ENCODE data around the gene CD177.
"Not testable (repeated sequence)": the region's sequence is repeated elsewhere in the genome, so short reads cannot be mapped to it uniquely, and the experiment has no call there.

CD177 gene

DNA sequence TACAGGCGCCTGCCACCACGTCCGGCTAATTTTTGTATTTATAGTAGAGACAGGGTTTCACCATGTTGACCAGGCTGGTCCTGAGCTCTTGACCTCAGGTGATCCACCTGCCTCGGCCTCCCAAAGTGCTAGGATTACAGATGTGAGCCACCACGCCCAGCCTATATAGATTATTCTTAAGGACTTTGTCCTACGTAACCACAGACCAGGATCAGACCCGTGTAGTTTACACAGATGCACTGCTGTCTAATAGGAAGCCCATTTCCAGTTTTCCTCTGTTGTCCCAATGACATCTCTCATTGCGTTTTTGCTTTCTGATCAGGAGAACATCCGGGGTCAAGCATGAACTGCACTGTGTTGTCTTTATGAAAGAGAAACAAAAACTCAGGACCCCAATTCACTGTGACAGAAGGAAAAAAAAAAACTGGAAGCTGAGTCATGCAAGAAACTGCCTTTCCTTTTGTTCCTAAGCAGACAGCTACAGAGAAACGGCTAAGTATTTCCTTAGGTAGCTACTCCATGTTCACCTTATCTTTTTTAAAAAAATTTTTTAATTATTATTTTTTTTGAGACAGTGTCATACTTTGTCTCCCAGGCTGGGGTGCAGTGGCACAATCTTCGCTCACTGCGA is 29.2 kb downstream of the CD177 start:
- not testable (repeated sequence) for DNase-seq

DNA sequence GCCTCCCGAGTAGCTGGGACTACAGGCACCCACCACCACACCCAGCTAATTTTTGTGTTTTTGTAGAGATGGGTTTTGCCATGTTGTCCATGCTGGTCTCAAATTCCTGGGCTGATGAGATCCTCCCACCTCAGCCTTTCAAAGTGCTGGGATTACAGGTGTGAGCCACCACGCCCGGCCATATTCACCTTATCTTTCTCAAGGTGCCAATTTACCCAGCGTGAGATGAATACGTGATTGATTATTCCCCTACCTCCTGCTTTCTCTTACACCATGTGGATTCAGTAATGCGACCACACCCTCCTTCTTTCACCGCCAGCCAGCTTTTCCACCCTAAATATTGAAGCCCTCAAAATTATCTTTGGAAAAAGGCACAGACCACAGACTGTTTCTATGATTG is 29.8 kb downstream of the CD177 start:
- not testable (repeated sequence) for DNase-seq

DNA sequence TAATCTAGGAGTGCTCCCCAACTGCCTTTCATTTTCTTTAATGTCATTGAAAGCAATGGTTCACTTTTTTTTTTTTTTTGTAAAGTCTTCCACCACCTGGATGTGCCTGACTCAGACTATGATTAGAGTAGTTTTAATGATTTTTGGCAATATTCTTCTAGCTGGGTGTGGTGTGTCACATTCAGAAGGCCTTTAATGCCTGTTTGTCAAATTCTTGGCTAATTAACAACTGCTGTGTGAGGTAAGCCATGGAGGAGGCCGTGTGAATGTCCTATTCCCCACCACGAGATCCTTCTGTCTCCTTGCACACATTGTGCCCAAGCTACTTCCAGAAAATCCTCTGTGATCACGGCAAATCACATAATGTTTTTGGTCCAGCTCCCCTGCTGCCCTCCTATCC is 30.3 kb downstream of the CD177 start:
- not testable (repeated sequence) for DNase-seq

DNA sequence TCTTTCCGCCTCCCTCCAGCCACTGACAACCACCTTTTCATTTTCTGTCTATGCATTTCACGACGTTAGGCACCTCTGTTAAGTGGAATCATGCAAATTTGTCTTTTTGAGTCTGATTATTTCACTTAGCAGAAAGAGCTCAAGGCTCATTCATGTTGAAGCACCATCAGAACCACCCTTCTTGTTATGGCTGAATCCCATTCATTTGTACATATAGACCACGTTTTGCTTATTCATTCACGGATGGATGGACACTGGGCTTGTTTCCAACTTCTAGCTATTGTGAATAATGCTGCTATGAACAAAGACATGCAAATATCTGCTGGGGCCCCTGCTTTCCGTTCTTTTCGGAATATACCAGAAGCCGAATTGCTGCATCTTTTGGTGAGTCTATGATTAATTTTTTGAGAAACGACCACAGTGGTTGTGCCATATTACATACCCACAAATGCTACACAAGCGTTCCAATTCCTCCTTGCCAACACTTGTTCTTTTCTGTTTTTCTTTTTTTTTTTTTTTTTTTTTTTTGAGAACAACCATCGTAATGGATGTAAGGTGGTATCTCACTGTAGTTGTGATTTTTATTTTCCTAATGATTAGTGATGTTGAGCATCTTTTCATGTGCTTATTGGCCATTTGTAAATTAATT is 37.5 kb downstream of the CD177 start:
- not testable (repeated sequence) for DNase-seq

DNA sequence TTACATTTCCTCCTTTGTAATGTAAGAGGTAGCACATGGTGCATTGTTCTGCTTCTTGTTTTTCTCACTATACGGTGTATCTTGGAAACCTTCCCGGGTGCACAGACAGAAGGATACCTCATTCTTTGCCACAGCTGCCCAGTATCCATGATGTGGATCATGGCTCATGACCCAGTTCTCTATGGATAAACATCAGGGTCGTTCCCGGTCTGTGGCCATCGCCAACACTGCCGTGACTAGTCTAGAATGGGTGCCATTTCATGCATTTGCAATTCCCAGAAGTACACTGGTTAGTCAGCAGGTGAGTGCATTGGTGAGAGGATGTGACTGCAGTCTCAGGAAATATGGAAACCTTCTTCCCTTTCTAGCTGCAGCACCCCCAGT is 38.1 kb downstream of the CD177 start:
- DNase-seq = not testable (repeated sequence)

- not testable (repeated sequence) for DNase-seq
These were observed 40.0 kb downstream of the CD177 start for GRCh38 chr19:43393501-43393900.

GRCh38 chr19:43395561-43395960 is 42.1 kb downstream of the CD177 start:
- DNase-seq = no peak

DNA sequence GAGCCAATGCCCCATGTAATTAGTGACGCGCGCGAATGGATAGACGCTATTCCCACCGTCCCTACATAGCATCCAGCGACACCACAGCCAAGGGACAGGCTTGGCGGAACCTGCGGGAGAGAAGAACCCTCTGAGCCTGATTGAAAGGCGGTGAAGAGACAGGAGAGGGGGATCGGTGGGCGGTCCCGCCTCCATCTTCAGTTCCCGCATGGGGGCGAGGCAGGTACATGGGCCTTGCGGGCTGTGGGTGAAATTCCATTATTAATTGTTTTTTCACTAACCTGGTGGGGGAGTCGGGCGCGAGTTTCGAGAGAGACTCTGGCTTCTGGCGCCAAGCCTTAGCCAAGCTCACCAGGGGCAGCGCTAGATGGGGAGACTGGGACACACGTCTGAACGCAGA is 52.8 kb downstream of the CD177 start:
- no peak for DNase-seq

DNA sequence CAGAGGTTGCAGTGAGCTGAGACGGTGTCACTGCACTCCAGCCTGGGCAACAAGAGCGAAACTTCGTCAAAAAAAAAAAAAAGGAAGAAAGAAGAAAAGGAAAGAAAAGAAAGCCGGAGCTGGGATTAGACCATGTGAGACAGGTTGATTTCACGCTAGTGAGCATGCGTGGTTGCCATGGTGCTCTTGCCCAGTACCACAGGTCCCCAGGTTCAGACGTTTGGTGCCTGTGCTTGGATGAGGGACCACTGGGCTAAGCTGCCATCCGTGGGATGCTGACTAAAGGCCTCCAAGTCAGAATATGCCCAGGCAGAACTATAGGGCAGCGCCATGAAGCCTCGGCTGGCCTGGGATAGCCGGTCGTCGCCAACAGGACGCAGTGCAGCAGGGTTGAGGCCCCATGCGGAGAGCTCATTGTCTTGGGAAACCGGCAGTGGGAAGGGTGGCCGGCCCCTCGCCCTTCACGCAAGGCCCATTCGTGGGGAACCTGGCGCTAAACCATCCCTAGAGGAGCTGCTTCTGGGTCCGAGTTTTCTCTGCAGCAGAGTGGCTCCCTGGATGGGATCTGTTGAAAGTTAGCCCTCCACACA is 54.0 kb downstream of the CD177 start:
- no peak for DNase-seq

GRCh38 chr19:43408043-43408442 is 54.6 kb downstream of the CD177 start:
- DNase-seq = no peak

- no peak for DNase-seq
These were observed 55.9 kb downstream of the CD177 start for GRCh38 chr19:43409415-43409814.

DNA sequence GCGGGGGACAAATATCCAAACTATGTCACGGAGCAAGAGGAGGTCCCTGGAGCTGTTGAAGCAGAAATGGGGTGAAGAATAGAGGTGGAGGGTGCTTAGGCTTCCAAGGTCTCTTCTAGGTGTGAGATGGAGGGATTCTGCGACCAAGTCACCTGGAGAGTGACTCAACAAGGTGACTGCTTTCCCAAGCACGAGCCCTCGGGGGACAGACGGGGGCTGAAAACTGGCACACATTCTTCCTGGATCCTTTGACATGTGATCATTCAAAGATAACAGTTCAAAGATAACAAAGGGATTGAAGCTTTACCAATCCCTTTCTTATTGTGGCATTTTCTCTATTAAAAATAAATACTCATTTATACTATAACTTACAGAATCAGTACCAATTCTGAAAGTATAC is 59.0 kb downstream of the CD177 start:
- no peak for DNase-seq

Measured in suppressor macrophage treated with lipopolysaccharide for 4 hours (primary cell).